HG03521 (cell line): ENCODE data around the gene MYO9B.
"Not testable (repeated sequence)": the region's sequence is repeated elsewhere in the genome, so short reads cannot be mapped to it uniquely, and the experiment has no call there.

Experiments
- ATAC-seq: cut with Tn5 transposase; IDR thresholded peaks from one replicate; pipeline ENCODE4 v1.9.1; 2021; ENCODE audit warnings: mild to moderate bottlenecking, moderate library complexity; ENCODE audit not compliant: unreplicated experiment

MYO9B gene

DNA sequence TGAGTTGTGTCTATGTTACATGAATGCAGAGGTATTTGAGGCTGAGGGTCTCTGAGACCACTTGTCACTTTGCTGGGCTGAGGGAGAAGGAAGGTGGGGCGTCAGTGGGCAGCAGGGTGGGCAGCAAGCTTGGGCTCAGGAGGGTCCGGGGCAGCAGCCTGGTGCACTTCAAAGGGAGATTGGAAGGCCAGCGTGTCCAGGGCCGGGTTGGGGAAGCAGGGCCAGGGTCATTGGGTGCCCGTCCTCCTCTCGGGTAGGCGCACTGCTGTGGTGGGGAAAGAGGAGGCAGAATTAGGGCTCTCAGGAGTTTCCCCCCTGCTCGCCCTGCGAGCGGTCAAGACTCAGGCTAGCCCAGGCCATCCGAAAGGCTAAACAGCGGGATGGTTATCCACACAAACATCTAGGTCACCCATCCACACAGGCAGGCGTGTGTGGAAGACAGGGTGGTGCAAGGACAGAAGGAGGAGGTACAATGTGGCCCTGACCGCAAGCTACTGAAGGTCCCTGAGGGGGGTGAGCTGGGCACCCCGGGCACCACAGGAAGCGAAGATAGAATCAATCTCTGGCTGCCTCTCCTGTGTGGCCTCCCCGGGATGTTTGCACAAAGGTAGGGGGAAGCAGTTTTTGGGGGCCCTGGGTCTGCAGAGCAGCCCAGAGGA is 37.7 kb downstream of the MYO9B start:
- ATAC-seq, result no peak

DNA sequence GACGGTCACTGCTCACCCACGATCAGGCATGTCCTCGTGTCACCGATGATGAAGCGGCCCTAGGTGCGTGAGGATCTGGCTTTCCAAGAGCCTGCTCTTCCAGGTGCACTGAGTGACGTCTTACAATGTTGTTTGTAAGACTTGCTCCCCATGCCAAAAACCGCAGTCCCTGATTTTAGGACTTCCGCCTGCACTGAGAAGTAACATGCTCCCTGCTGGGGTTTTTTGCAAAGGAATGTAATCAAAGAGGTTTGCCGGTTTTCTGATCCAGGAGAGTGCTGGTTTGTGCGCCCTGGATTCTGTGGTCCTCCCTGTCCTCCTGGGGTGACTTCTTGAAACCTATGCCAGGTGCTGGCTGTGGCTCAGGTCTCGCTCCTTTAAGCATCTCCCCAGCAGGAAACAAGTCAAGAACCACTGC is 38.8 kb downstream of the MYO9B start:
- no peak for ATAC-seq

DNA sequence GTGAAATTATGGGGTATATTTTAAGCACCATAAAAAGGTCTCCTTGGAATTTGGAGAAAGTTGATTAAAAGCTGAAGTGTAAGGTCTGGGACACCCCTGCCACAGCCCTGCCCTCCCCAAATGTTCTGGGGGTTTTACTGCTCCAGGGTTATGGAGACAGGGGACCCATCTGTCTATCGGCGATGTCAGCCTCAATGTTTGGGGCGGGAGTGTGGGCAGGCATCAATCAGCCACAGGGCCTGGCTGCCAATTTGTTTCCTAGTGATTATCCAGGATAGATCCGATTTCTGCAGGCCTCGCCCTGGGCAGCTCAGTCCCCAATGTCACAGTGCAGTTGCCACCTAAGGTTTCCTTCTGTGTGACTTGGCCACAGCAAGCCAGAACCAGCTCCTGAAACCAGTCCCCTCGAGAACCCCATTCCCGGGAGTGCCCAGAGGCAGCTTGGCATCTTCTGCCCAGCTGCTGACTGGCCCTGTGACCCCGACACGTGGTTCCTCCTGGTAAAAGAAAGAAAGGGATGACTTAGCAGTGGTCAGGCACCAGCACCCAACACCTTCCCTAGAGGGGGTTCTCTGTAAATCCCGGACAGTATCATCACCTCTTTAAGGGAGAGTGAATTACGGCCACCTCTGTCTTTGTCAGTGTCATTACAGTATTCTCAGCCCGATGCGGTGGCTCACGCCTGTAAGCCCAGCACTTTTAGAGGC is 41.6 kb downstream of the MYO9B start:
- ATAC-seq, result no peak

DNA sequence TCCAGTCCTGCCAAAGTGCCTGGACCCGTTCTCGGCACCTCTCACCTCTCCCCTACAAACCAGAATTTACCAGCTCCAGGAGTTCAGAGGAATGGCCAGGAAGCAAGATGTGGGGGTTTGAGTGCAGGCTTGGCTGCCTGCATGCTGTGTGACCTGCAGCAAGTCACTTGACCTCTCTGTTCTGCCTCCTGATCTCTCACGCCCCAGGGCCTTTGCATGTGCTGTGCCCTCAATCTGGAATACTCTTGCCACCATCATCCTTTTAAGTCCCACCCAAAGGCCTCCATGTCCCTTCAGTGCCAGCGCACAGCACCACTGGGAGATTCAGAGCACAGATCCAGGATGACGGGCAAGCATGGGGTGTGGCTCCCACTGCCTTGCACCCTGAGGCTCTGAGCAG is 43.4 kb downstream of the MYO9B start:
- no peak for ATAC-seq

DNA sequence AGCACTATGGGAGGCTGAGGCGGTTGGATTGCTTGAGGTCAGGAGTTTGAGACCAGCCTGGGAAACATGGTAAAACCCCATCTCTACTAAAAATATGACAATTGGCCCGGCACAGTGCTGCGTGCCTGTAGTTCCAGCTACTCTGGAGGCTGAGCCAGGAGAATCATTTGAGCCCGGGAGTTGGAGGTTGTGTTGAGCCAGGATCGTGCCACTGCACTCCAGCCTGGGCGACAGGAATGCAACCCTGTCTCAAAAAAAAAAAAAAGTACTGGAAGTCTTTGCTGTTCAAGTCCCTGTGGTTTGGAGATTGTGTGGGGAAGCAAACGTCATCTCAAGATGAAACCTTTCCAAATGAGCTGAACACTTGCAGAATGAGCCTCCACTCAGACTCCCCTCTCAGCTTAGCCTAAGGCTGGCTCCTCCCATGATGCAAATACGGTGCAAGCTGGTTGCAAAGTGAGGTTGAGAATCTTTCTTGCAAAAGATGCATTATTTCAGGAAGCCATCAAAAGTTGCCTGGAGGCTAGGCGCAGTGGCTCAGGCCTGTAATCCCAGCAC is 46.2 kb downstream of the MYO9B start:
- no peak for ATAC-seq

DNA sequence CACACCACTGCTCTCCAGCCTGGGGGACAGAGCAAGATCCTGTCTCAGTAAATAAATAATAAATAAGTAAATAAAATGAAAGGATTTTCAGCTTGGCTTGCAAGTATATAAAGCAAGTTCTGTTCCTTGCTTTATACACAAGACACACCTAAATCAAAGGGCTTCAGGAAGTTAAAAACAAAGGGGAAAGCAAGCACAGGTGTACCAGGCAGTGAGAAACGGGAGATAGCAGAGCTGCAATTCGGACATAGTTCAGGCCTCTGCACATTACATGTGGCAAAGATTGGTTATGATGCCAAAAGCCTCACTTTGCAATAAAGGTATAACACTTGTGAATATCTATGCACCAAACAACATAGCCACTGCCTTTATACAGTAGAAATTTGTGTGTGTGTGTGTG is 47.5 kb downstream of the MYO9B start:
- no peak for ATAC-seq

DNA sequence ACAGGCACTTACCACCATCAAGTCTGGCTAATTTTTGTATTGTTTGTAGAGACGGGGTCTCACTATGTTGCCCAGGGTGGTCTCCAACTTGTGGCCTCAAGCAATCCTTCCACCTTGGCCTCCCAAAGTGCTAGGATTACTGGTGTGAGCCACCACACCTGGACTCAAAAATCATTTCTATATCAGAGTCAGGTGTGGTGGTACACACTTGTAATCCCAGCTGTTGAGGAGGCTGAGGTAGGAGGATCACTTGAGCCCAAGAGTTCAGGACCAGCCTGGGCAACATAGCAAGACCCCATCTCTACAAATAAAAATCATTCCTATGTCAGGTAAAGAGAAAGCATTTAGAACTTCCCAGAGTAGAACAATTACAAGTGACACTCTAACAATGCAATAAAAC is 48.4 kb downstream of the MYO9B start:
- no peak for ATAC-seq

DNA sequence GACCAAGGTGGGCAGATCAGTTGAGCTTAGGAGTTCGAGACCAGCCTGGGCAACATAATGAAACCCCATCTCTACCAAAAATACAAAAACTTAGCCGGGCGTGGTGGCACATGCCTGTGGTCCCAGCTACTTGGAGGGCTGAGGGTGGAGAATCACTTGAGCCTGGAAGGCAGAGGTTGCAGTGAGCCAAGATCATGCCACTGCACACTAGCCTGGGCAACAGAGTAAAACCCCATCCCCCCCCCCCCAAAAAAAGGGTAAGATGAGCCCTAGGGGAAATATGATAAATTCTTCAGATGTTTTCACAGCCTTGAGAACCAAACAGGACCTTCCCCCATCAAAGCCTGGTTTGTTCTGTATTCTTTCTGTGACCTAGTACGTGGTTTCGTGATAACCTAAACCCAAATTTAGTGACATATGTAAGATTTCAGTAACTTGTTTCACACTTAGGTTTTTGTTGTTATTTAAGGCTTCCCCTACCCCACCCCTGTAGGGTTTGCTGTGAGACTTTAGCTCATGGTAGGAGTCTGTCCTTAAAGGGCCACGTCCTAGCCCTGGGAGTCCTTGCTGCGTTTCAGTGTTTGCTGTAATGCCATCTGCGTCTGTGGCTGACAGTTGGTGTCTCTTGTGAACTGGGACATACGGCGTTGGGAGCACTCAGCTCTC is 49.6 kb downstream of the MYO9B start:
- ATAC-seq, result peak; percentile 60

DNA sequence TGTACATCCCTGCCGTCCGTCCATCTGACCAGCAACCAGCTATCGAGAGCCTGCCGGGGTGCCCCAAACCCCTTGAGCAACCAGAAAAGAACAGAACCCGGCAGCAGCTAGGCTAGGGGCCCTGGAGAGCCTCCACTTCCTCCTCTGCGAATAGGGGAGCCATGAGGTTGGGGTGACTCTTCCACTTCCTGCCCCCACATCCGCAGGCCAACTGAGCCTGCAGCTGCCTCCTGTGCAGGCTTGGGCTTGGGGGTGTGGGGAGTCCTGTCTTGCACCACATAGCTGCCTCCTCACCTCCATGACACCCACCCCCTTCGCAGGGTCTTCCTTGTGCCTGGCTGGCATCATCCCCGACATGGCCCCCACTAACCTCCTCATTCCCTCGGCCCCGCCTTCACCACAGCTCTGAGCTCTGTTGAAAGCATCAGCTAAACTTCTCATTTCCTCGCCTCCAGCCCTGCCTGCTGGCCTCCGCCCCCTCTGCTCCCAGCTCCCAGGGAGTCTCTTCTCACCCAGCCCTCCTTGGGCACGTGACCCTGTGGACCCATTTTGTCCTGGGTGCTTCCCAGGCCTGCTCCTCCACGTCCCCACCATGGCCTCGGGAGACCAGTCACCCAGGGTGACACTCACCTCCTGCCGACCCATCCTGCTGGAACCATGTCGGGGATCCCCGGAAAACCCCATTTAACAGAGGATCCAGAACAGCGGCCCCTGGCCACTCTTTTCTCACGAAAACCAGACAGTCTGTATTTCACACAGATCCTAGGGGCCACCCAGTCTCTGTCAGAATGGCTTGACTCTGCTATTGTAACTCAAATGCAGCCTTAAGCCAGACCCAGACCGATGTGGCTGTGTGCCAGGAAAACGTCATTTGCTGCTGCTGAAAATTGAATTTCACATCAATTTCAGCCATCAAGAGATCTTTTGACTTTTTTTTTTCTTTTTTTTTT is 50.4 kb downstream of the MYO9B start:
- peak; percentile 59 for ATAC-seq

DNA sequence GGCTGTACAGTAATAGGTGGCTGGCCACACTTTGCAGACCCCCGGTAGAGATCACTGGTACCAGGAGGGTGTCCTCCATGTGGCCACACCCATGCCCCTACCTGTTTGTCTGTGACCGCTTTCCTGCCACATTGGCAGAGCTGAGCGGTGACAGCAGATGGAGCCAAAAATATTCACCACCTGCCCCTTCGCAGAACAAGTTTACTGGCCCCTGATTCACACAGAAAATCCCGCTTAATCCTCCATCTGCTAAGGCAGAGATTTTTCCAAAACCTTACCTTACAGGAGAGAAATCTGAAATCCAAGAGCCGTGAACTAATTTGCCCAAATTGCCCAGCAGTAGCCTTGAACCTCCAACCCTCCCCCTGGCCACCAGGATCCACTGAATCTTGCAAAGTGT is 52.1 kb downstream of the MYO9B start:
- no peak for ATAC-seq

DNA sequence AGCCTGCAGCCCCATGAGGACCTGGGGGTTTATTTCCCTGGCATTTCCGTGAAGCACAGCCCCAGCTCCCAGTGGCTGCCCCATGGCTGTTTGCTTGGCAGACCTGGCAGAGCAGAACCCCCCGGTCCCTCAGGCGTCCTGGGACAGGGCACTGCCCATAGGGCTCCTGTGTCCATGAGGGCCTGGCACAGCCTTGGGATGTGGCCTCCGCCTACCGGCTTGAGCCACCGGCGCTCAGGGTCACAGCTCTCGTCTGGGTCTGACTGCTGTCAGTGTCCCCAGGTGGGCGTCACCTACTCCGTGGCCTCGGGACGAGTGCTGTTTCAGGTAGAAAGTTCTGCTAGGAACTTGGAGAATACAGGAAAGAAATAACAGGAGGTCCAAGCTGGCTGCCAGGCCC is 52.8 kb downstream of the MYO9B start:
- no peak for ATAC-seq

DNA sequence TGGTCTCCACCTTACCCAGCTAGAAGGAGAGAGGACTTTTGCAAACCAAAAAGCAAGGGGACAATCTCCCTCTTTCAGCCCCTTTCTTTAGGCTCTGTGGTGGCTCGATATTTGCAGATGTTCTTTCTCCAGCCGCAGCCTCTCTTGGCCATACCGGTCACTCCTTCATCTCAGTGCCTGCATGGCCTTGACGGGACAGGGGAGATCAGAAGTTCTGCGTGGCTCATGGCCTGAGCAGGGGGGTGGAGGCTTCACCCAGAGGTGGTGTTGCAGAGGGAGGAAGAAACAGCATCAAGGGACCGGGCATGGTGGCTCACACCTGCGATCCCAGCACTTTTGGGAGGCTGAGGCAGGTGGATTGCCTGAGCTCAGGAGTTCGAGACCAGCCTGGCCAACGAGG is 53.2 kb downstream of the MYO9B start:
- ATAC-seq, result no peak

DNA sequence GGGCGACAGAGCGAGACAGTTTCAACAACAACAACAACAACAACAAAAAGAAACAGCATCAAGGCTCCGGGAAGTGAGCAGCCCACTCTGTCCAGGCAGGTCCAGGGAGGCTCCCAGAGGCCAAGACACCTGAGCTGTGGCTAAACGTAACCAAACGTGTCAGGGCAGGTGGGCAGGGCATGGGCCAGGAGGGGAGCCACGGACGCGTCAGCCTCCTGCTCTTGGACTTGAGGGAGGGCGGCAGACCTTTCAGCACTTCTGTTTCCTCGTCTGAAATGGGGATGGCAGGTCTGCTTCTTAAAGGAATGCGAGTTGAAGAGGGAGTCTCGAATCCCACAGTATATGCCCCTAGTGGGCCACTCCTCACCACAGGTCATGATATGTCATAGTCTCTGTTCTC is 53.8 kb downstream of the MYO9B start:
- ATAC-seq, result no peak

DNA sequence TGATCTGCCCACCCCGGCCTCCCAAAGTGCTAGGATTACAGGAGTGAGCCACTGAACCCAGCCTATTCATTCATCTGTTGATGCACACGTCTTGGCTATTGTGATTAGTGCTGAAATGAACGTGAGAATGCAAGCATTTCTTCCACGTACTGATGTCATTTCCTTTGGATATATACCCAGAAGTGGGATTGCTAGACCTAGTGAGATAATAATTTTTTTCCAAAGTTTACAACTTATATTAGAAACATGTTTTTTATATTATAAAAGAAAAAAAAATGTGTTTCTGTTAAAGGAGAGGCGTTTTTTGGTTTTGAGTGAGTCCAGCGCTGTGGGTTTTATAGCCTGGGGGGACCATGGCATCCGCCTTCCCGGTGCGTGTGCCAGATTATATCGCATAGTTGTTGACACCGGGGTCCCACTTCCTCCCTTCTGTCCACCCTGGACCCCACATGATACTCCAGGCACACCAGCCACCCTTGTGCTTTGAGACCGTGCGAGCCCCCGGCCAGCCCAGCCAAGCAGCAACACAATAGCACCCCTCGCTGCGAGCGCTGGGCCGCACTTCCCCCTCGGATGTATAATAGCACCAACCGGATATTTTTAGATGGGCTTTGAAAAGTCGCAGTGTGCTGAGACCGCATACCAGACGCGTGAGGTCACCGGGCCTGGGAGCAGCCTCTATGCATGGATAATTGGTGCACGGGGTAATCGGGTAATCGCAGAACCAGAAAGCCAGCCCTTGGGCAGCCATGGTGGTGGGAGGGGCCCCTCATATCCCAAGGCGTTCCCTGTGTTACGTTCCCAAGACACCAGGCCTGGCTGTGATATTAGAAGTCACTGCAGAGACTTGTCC is 59.6 kb downstream of the MYO9B start:
- ATAC-seq, result peak; percentile 68

DNA sequence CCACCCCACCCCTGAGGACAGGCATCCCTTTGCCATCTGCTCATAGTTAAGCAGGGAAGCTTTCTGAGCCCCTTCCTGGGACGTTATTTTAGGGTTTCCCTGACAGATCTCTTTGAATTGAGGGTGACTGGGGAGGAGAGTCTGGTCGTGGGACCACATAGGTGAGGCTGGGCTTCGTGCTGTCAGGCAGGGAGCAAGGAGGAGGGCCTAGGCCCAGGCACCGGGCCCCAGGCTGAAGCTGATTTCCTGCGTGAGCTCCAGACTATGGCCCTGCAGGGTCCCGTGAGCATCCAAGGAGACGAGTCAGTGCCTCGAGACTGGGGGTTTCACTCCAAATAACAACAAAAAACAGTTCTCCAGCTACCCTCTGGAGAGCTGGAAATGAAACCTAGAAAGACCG is 60.4 kb downstream of the MYO9B start:
- ATAC-seq, result no peak

DNA sequence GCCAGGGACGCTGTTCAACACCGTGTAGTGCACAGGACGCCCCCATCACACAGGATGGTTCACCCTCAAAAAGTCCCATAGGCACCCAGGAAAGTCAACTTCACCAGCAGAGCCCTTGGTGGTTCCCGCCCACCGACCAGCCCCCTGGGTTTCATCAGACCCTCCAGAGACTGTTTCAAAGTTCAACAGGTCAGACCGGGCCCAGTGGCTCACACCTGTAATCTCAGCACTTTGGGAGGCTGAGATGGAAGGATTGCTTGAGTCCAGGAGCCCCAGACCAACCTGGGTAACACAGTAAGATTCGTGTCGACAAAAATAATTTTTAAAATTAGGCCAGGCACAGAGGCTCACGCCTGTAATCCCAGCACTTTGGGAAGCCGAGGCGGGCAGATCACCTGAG is 61.0 kb downstream of the MYO9B start:
- no peak for ATAC-seq

DNA sequence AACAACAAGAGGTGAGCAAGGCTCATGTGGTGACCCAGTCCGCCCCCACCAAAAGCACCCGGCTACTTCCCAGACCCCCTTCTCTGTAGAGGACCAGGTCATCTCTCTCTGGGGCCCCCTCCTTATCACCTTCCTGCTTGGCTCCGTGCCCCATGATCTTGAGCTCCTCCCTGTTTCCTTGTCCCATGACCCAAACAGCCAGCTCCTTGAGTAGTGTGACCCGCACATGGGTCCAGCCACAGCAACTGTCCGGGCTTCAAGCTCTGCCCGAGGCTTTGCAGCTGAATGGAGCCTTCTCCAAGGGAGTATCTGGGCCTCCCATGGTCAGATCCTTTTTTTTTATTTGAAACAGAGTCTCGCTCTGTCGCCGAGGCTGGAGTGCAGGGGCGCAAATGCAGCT is 61.8 kb downstream of the MYO9B start:
- ATAC-seq, result no peak

DNA sequence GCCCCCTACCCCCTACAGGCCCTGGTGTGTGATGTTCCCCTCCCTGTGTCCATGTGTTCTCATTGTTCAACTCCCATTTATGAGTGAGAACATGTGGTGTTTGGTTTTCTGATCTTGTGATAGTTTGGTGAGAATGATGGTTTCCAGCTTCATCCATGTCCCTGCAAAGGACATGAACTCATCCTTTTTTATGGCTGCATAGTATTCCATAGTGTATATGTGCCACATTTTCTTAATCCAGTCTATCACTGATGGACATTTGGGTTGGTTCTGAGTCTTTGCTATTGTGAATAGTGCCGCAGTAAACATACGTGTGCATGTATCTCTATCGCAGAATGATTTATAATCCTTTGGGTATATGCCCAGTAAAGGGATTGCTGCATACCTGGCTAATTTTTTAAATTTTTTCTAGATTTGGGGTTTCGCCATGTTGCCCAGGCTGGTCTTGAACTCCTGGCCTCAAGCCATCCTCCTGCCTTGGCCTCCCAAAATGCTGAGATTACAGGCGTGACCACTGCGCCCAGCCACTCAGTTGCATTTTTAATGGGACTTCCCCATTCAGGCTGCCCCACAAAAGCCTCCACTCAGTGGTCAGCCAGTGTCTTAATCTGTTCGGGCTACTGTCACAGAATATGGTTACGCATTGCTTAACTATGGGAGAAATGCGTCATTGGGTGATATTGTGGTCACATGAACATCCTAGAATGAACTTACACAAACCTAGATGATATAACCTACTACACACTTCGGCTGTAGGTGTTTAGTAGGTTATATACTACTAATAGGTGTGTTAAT is 62.7 kb downstream of the MYO9B start:
- not testable (repeated sequence) for ATAC-seq

DNA sequence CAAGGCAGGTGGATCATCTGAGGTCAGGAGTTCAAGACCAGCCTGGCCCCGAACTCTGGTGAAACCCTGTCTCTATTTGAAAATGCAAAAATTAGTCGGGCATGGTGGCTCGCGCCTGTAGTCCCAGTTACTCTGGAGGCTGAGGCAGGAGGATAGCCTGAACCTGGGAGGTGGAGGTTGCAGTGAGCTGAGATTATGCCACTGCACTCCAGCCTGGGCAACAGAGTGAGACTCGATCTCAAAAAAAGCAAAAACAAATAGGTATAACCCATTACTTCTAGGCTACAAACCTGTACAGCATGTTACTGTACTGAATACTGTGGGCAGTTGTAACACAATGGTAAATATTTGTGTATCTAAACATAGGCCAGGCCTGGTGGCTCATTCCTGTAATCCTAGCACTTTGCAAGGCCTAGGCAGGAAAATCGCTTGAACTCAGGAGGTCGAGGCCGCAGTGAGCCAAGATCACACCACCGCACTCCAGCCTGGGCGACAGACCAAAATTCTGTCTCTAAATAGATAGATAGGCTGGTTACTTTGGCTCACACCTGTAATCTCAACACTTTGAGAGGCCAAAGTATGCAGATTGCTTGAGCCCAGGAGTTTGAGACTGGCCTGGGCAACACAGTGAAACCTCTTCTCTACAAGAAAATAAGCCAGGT is 63.5 kb downstream of the MYO9B start:
- ATAC-seq, result no peak
